BJ (cell line): ENCODE results near the gene PRKG1. TPM values are rescaled to one million over a fixed set of nuclear protein-coding genes. Genes with fewer than 3 reads are reported as not detected.
"Not testable (repeated sequence)": the region's sequence is repeated elsewhere in the genome, so short reads cannot be mapped to it uniquely, and the experiment has no call there.

Experiments
- CTCF ChIA-PET: fragments of 350-600 bp; formaldehyde crosslinking; extraction: SDS; loops from one replicate; lab custom pipeline; 2021; ENCODE audit warnings: antibody characterized with exemption, inconsistent platforms; lab: Yijun Ruan, JAX
- POLR2A ChIA-PET: fragments of 300-600 bp; sonication (Branson Sonifier 250); formaldehyde crosslinking; extraction: SDS; loops from one replicate; lab custom pipeline; 2021; ENCODE audit warnings: antibody characterized with exemption; lab: Charles Lee
- DNase-seq: peaks from one replicate; pipeline ENCODE4 v3.0.0-alpha.2; 2011; ENCODE audit warnings: low read depth
- H3K27me3 ChIP-seq: 2 replicates; pipeline ENCODE4 v1.6.0; 2011; ENCODE audit warnings: low read length; ENCODE audit not compliant: control insufficient read depth, insufficient read depth
- H3K36me3 ChIP-seq: 2 replicates; pipeline ENCODE4 v1.5.1; 2011; ENCODE audit warnings: low read length; ENCODE audit not compliant: control insufficient read depth, insufficient read depth
- H3K4me3 ChIP-seq: 2 replicates; pipeline ENCODE4 v1.5.1; 2011; ENCODE audit warnings: low read depth, mild to moderate bottlenecking, control low read depth, low read length
- polyA plus RNA-seq: library from polyadenylated mRNA; depleted of rRNA; stranded (reverse); fragments of >200 nt; gene quantifications from 2 replicates; pipeline ENCODE4 v1.2.3, GENCODE V29; 2011
- TF ChIP-seq, protein P1 (sequence below): IDR thresholded peaks from 2 replicates; pipeline ENCODE4 v1.5.1; 2011; ENCODE audit warnings: low read depth, mild to moderate bottlenecking, control low read depth, inconsistent platforms, low read length, moderate library complexity; ENCODE audit not compliant: insufficient read depth

Gene PRKG1
- polyA plus RNA-seq, 1 experiment, result 9.7 TPM

- H3K27me3 ChIP-seq, result no peaks in the 10 kb centered on the region
- no peak for DNase-seq
- TF ChIP-seq, protein P1, sequence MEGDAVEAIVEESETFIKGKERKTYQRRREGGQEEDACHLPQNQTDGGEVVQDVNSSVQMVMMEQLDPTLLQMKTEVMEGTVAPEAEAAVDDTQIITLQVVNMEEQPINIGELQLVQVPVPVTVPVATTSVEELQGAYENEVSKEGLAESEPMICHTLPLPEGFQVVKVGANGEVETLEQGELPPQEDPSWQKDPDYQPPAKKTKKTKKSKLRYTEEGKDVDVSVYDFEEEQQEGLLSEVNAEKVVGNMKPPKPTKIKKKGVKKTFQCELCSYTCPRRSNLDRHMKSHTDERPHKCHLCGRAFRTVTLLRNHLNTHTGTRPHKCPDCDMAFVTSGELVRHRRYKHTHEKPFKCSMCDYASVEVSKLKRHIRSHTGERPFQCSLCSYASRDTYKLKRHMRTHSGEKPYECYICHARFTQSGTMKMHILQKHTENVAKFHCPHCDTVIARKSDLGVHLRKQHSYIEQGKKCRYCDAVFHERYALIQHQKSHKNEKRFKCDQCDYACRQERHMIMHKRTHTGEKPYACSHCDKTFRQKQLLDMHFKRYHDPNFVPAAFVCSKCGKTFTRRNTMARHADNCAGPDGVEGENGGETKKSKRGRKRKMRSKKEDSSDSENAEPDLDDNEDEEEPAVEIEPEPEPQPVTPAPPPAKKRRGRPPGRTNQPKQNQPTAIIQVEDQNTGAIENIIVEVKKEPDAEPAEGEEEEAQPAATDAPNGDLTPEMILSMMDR, result no peak
- H3K4me3 ChIP-seq, result no peak overlapping the region
- ChIA-PET CTCF (interaction anchor here (1.0 kb wide), 1 partner anchor 376 kb away, joined by 4 read pairs; no protein-coding TSS in a partner anchor), POLR2A (no interaction called here)
- no peaks in the 10 kb centered on the region for H3K36me3 ChIP-seq
Observed at GRCh38 chr10:51439645-51440044, 365.4 kb downstream of the PRKG1 start.

DNA sequence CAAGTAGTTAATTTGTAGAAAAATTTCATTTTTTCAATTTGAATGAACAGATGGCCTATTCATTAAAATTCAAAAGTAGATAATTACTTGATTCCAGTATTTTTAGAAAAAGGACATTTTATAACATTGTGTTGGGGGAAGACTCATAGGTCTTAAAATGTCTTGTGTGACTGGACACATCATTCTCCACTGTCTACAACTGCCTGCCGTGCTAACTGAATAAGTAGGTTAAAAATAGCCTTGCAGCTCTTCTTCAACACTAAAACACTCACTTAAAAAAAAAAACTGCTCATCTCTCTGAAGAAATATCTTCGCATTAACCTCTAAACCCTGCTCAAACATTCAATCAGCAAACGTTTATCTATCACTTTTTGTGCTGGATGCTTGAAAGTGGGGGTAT, 371.3 kb downstream of the PRKG1 start:
- POLR2A ChIA-PET, result no interaction called here
- TF ChIP-seq, protein P1, result no peak

GRCh38 chr10:51447119-51447518, 372.8 kb downstream of the PRKG1 start:
- Histone ChIP-seq H3K36me3 (no peaks in the 10 kb centered on the region), H3K27me3 (no peaks in the 10 kb centered on the region), H3K4me3 (no peak overlapping the region)
- TF ChIP-seq, protein P1, result no peak
- ChIA-PET CTCF (no interaction called here), POLR2A (no interaction called here)
- DNase-seq, result no peak

More for the DNA sequence above, 371.3 kb downstream of the PRKG1 start:
- H3K4me3 ChIP-seq, result no peak overlapping the region
- CTCF ChIA-PET, result no interaction called here
- no peaks in the 10 kb centered on the region for H3K27me3 ChIP-seq
- DNase-seq, result no peak
- H3K36me3 ChIP-seq, result no peaks in the 10 kb centered on the region

DNA sequence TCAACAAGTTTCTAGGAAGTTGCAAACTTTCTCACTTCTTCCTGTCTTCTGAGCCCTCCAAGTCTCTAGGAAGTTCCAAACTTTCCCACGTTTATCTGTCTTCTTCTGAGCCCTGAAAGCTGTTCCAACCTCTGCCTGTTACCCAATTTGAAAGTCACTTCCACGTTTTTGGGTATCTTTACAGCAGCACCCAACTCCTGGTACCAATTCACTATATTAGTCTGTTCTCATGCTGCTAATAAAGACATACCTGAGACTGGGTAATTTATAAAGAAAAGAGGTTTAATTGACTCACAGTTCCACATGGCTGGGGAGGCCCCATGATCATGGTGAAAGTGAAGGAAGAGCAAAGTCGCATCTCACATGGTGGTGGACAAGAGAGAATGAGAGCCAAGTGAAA, 381.5 kb downstream of the PRKG1 start:
- CTCF ChIA-PET, H3K4me3 ChIP-seq, H3K27me3 ChIP-seq, H3K36me3 ChIP-seq, DNase-seq, POLR2A ChIA-PET: not testable (repeated sequence)

- ChIA-PET CTCF (no interaction called here), POLR2A (no interaction called here)
- DNase-seq, result no peak
- Histone ChIP-seq H3K27me3 (no peaks in the 10 kb centered on the region), H3K36me3 (no peaks in the 10 kb centered on the region), H3K4me3 (no peak overlapping the region)
- TF ChIP-seq, protein P1, result no peak
Observed at GRCh38 chr10:51459476-51459875, 385.2 kb downstream of the PRKG1 start.

DNA sequence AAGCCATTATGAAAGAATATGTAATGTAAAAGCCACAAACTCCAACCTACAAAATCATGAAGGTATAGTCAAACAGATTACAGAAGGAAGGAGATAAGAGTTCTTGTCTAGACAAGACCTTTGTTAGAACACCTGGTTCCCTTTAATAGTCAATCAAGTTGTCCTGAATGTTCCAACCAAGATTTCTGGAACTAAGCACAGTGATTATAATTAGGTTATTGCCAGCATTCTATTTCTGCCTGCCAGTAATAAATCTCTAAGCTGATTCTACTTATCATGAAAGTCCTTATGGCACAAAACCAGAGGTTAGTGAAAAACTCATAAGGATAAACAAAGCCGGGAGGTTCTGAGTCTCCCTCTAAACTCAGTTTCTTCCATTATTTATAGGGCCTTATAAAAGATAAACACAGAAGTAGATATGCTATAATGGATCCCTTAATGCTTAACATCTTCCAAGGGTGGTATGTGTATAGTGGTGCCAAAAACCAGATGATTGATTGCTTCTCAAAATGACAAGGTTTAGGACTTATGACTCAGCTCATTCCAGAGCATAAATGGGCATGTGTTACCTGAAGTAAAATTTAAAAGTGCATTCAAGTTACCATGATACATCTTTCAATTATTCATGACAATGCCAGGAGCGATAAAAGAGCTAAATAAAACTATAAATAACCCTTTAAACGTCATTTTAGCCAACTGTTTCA, 387.9 kb downstream of the PRKG1 start:
- DNase-seq, result peak; percentile 22
- ChIA-PET POLR2A (no interaction called here), CTCF (interaction anchor here (0.5 to 1.2 kb wide), 3 partner anchors 17 to 40 kb away, joined by 3 read pairs; no protein-coding TSS in a partner anchor)
- TF ChIP-seq, protein P1, result no peak
- Histone ChIP-seq H3K4me3 (no peak overlapping the region), H3K36me3 (no peaks in the 10 kb centered on the region), H3K27me3 (no peaks in the 10 kb centered on the region)
